Neural crest cell (in vitro differentiated cells): Measurements from ENCODE around the gene DVL2. TPM values are rescaled to one million over a fixed set of nuclear protein-coding genes. Genes with fewer than 3 reads are reported as not detected.

Experiments
- DNase-seq: peaks from one replicate; pipeline ENCODE4 v3.0.0; 2021; ENCODE audit warnings: low read depth, mixed read lengths, low spot score
- H3K27ac Mint-ChIP-seq: one replicate; pipeline ENCODE4 v1.8.0; 2021; ENCODE audit warnings: mild to moderate bottlenecking, mixed read lengths; ENCODE audit not compliant: unreplicated experiment
- H3K27me3 Mint-ChIP-seq: 2 replicates; pipeline ENCODE4 v1.8.0; 2021; ENCODE audit warnings: low read depth, mild to moderate bottlenecking, mixed read lengths
- H3K36me3 Mint-ChIP-seq: 2 replicates; pipeline ENCODE4 v1.8.0; 2021; ENCODE audit warnings: low read depth, mild to moderate bottlenecking, mixed read lengths
- H3K4me1 Mint-ChIP-seq: 2 replicates; pipeline ENCODE4 v1.8.0; 2021; ENCODE audit warnings: mixed read lengths
- H3K4me3 Mint-ChIP-seq: one replicate; pipeline ENCODE4 v1.8.0; 2021; ENCODE audit warnings: mild to moderate bottlenecking, mixed read lengths
- H3K9me3 Mint-ChIP-seq: 2 replicates; pipeline ENCODE4 v1.8.0; 2021; ENCODE audit warnings: mixed read lengths
- CTCF ChIP-seq: fragments of 200-600 bp; sonication (generic); conservative IDR thresholded peaks from 2 replicates; pipeline ENCODE4 v1.5.0; 2021; ENCODE audit warnings: antibody characterized with exemption, mild to moderate bottlenecking
- total RNA-seq: library from RNA; stranded (reverse); gene quantifications from 2 replicates; pipeline ENCODE4 v1.2.1, GENCODE V29; 2021

DVL2 gene
- total RNA-seq, 1 donor from 2014 or later: 140 TPM

GRCh38 chr17:7238420-7239090 lies 4.2 kb upstream of the DVL2 start:
- H3K4me3 Mint-ChIP-seq: peak overlapping the region; percentile 94

DNA sequence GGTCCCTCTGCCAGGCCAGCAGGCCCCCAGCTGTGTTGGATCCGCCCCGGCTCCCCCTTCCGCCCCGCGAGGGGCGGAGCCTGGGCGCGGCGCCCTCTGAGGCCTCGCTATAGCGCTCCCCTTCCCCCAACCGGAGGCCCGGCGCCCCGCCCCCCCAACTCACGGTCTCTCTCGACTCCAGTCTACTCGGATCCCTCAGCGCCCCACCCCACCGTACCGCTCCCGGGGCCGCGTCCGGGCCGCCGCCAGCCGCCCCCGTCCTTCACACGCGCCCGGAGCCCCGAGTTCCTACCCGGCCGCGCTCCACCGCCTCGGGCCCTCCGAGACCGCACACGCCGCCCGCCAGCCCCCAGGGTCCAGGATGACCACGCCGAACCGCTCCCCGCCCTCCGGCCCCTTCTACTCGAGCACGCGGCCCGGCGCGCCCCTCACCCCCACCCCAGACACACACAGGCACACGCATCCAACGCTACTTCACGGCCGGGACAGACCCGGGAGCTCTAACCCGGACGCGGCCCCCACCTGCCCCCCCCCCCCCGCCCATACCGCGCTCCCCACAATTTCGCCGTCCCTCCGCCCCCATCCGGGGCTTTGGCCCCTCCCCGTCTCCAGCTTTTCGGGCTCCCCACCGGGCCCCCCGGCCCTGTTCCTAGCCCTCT lies 3.6 kb upstream of the DVL2 start:
- DNase-seq: peak; percentile 60
- Mint-ChIP-seq H3K4me3 (peak overlapping the region; percentile 99), H3K27ac (no peak overlapping the region), H3K9me3 (no peaks in the 10 kb centered on the region), H3K36me3 (peaks cover 26% of the 10 kb centered on the region), H3K27me3 (peaks cover 25% of the 10 kb centered on the region), H3K4me1 (peaks cover 61% of the 10 kb centered on the region)
- no peak for TF ChIP-seq CTCF

More at GRCh38 chr17:7238420-7239090, 4.2 kb upstream of the DVL2 start:
- H3K4me1 Mint-ChIP-seq: peaks cover 60% of the 10 kb centered on the region
- TF ChIP-seq CTCF: no peak
- H3K9me3 Mint-ChIP-seq: no peaks in the 10 kb centered on the region
- no peak for DNase-seq
- peak overlapping the region; percentile 99 for H3K27ac Mint-ChIP-seq
- H3K27me3 Mint-ChIP-seq: peaks cover 22% of the 10 kb centered on the region
- peaks cover 27% of the 10 kb centered on the region for H3K36me3 Mint-ChIP-seq

GRCh38 chr17:7237266-7237760 lies 3.0 kb upstream of the DVL2 start:
- DNase-seq: no peak
- Mint-ChIP-seq H3K27me3 (peaks cover 21% of the 10 kb centered on the region), H3K4me1 (peaks cover 60% of the 10 kb centered on the region), H3K36me3 (peaks cover 24% of the 10 kb centered on the region), H3K27ac (no peak overlapping the region), H3K4me3 (peak overlapping the region; percentile 99), H3K9me3 (no peaks in the 10 kb centered on the region)
- no peak for TF ChIP-seq CTCF

- DNase-seq: no peak
- H3K27ac Mint-ChIP-seq: no peak overlapping the region
- no peaks in the 10 kb centered on the region for H3K9me3 Mint-ChIP-seq
- H3K27me3 Mint-ChIP-seq: peaks cover 17% of the 10 kb centered on the region
- peaks cover 61% of the 10 kb centered on the region for H3K4me1 Mint-ChIP-seq
- H3K4me3 Mint-ChIP-seq: peak overlapping the region; percentile 99
- TF ChIP-seq CTCF: no peak
- H3K36me3 Mint-ChIP-seq: peaks cover 29% of the 10 kb centered on the region
Measured at GRCh38 chr17:7236808-7237207, 2.5 kb upstream of the DVL2 start.

DNA sequence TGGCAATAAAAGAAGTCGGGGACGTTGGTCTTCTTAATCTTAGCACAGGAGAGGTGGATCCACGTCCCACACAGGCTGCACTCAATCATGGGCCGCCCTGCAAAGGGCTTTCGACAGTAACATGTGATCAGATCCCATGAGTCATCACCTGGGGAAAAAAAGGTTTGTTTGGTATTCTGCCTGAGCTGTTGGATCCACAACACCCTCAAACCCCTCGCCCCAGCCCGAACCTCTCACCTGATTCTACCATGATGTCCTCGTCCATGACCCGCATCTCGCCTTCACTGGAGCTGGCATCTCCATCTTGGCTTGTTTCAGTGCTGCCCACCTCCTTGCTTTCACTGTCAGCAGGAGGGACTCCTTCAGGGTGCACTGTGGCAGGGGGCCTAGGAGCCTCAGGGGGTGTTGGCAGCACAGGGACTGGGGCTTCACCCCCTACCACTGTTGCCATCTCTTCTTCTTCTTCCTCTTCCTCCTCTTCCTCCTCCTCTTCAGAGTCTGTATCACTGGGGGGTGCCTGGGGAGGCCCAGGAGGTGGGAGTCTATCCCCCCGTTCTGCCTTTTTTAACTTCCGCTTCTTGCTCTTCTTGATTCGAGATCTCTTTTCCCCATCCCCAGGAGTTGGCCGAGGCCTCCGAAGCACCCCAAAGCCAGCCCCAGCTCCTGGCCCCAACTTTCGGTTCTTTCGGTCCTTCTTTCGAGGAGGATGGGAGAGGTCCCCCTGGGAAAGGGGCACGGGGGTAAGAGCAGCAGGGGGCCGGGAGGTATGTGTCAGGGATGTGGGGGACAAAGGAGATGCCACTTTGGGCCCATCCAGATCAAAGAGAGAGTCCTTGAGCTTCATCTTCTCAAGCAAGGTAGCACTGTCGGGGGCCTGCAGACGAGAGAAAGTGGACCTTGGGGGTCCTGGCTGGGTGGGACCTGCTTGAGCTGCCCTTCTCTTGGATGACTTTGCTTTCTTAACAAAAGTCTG lies 1.7 kb upstream of the DVL2 start:
- H3K4me1 Mint-ChIP-seq: peaks cover 54% of the 10 kb centered on the region
- H3K4me3 Mint-ChIP-seq: peak overlapping the region; percentile 99
- no peak for DNase-seq
- peaks cover 14% of the 10 kb centered on the region for H3K27me3 Mint-ChIP-seq
- H3K9me3 Mint-ChIP-seq: no peaks in the 10 kb centered on the region
- H3K36me3 Mint-ChIP-seq: peaks cover 26% of the 10 kb centered on the region
- no peak overlapping the region for H3K27ac Mint-ChIP-seq
- TF ChIP-seq CTCF: no peak
